Mesenchymal stem cell (in vitro differentiated cells and primary cell): ENCODE results near the gene SLC6A18.

Experiments
- DNase-seq: peaks from one replicate; pipeline ENCODE4 v3.0.0-alpha.2; 2013
- H2AFZ ChIP-seq: one replicate; pipeline ENCODE4 v1.6.1; 2013; ENCODE audit warnings: low read depth, mild to moderate bottlenecking, control low read depth, inconsistent platforms, low read length, moderate library complexity
- H2AK5ac ChIP-seq: 2 replicates; pipeline ENCODE4 v1.6.1; 2013; ENCODE audit warnings: low read length, moderate library complexity, mild to moderate bottlenecking, inconsistent platforms; ENCODE audit not compliant: severe bottlenecking
- H2BK120ac ChIP-seq: one replicate; pipeline ENCODE4 v1.6.1; 2013; ENCODE audit warnings: low read depth, mild to moderate bottlenecking, inconsistent platforms, low read length, moderate library complexity
- H2BK12ac ChIP-seq, 2 experiments: one replicate each; pipeline ENCODE4 v1.6.1; 2013; ENCODE audit warnings: inconsistent platforms in 2 of 2, low read length in 2 of 2, mild to moderate bottlenecking in 2 of 2, moderate library complexity in 2 of 2, control low read depth in 1 of 2
- H2BK15ac ChIP-seq: one replicate; pipeline ENCODE4 v1.6.1; 2013; ENCODE audit warnings: mild to moderate bottlenecking, low read depth, inconsistent platforms; ENCODE audit not compliant: poor library complexity, severe bottlenecking
- H2BK5ac ChIP-seq: 2 replicates; pipeline ENCODE4 v1.6.1; 2013; ENCODE audit warnings: low read depth, mild to moderate bottlenecking, low read length, control low read depth, inconsistent platforms; ENCODE audit not compliant: poor library complexity, severe bottlenecking
- H3K14ac ChIP-seq, 2 experiments: one replicate each; pipeline ENCODE4 v1.6.1; 2013; ENCODE audit warnings: inconsistent platforms in 2 of 2, low read length in 2 of 2, control low read depth in 1 of 2, mild to moderate bottlenecking in 1 of 2, moderate library complexity in 1 of 2
- H3K18ac ChIP-seq, 2 experiments: one replicate each; pipeline ENCODE4 v1.6.1; 2013; ENCODE audit warnings: inconsistent platforms in 2 of 2, low read length in 2 of 2, control low read depth in 1 of 2, low read depth in 1 of 2, mild to moderate bottlenecking in 1 of 2
- H3K23ac ChIP-seq, 2 experiments: one replicate each; pipeline ENCODE4 v1.6.1; 2013; ENCODE audit warnings: inconsistent platforms in 2 of 2, low read length in 2 of 2, mild to moderate bottlenecking in 2 of 2, moderate library complexity in 2 of 2, control low read depth in 1 of 2
- H3K27ac ChIP-seq: 2 replicates; pipeline ENCODE4 v1.5.1; 2013; ENCODE audit warnings: mild to moderate bottlenecking, moderate library complexity, low read length, control low read depth, inconsistent platforms; ENCODE audit not compliant: poor library complexity, severe bottlenecking
- H3K27me3 ChIP-seq, 2 experiments: 2 replicates each; pipeline versions ENCODE4 v1.6.1 to v1.7.0; 2013; ENCODE audit warnings: low read length in 2 of 2, mild to moderate bottlenecking in 2 of 2, moderate library complexity in 2 of 2, control low read depth in 1 of 2, inconsistent platforms in 1 of 2; ENCODE audit not compliant: control insufficient read depth in 1 of 2, insufficient read depth in 1 of 2
- H3K36me3 ChIP-seq, 2 experiments: 2 replicates each; pipeline versions ENCODE4 v1.6.1 to v1.7.0; 2013; ENCODE audit warnings: low read length in 2 of 2, control low read depth in 1 of 2, inconsistent platforms in 1 of 2, low read depth in 1 of 2, mild to moderate bottlenecking in 1 of 2; ENCODE audit not compliant: insufficient read depth in 2 of 2, control insufficient read depth in 1 of 2
- H3K4ac ChIP-seq, 2 experiments: one replicate each; pipeline ENCODE4 v1.6.1; 2013; ENCODE audit warnings: inconsistent platforms in 2 of 2, low read length in 2 of 2, mild to moderate bottlenecking in 2 of 2, moderate library complexity in 2 of 2, control low read depth in 1 of 2, low read depth in 1 of 2
- H3K4me1 ChIP-seq: 2 replicates; pipeline ENCODE4 v1.6.1; 2013; ENCODE audit warnings: low read depth, low read length, control low read depth; ENCODE audit not compliant: control insufficient read depth, insufficient read depth
- H3K4me2 ChIP-seq: 2 replicates; pipeline ENCODE4 v1.6.1; 2013; ENCODE audit warnings: low read length, mild to moderate bottlenecking, inconsistent platforms; ENCODE audit not compliant: poor library complexity, severe bottlenecking
- H3K4me3 ChIP-seq, 2 experiments: 2 replicates each; pipeline versions ENCODE4 v1.5.1 to v1.7.0; 2013; ENCODE audit warnings: low read length in 2 of 2, mild to moderate bottlenecking in 2 of 2, control low read depth in 1 of 2, low read depth in 1 of 2; ENCODE audit not compliant: insufficient read depth in 1 of 2
- H3K79me1 ChIP-seq: replicated peaks from 2 replicates; pipeline ENCODE4 v1.6.1; 2013; ENCODE audit warnings: mild to moderate bottlenecking, control low read depth, low read length, inconsistent platforms; ENCODE audit not compliant: poor library complexity, severe bottlenecking
- H3K9ac ChIP-seq: 2 replicates; pipeline ENCODE4 v1.7.0; 2013; ENCODE audit warnings: mild to moderate bottlenecking, low read length, moderate library complexity
- H3K9me3 ChIP-seq: 2 replicates; pipeline ENCODE4 v1.7.0; 2013; ENCODE audit warnings: mild to moderate bottlenecking, low read length; ENCODE audit not compliant: control insufficient read depth
- H4K8ac ChIP-seq: one replicate; pipeline ENCODE4 v1.6.1; 2013; ENCODE audit warnings: inconsistent platforms, mild to moderate bottlenecking, low read length, moderate library complexity
- H4K91ac ChIP-seq: one replicate; pipeline ENCODE4 v1.6.1; 2013; ENCODE audit warnings: mild to moderate bottlenecking, low read length, inconsistent platforms
- WGBS: methylation state at CpG from one replicate; pipeline ENCODE4 v1.1.7; 2013; ENCODE audit warnings: mixed read lengths; 5-methylcytosine and 5-hydroxymethylcytosine counted together

Gene SLC6A18

GRCh38 chr5:1192971-1193590 is 32.1 kb upstream of the SLC6A18 start:
- no peak overlapping the region for H4K8ac ChIP-seq
- no peak overlapping the region for H2BK5ac ChIP-seq
- H3K36me3 ChIP-seq: no peaks in the 10 kb centered on the region
- no peak overlapping the region for H3K4me2 ChIP-seq
- H3K4ac ChIP-seq: no peak overlapping the region
- no peak overlapping the region for H2AFZ ChIP-seq
- H3K4me1 ChIP-seq: no peaks in the 10 kb centered on the region
- H2BK12ac ChIP-seq: no peak overlapping the region
- H3K27me3 ChIP-seq: peaks cover 0 to 66% of the 10 kb centered on the region in 2 experiments
- H3K9me3 ChIP-seq: peaks cover 3% of the 10 kb centered on the region
- no peak overlapping the region for H2BK120ac ChIP-seq
- no peak overlapping the region for H3K9ac ChIP-seq
- DNase-seq: no peak
- no peak overlapping the region for H3K23ac ChIP-seq
- H3K4me3 ChIP-seq: no peak overlapping the region
- no peak overlapping the region for H3K14ac ChIP-seq
- H2BK15ac ChIP-seq: no peak overlapping the region
- no peak overlapping the region for H3K27ac ChIP-seq
- H3K79me1 ChIP-seq: no peaks in the 10 kb centered on the region
- no peak overlapping the region for H2AK5ac ChIP-seq
- no peak overlapping the region for H3K18ac ChIP-seq
- H4K91ac ChIP-seq: no peak overlapping the region
- 69% methylated on average over 18 of the region's 18 CpGs for WGBS

GRCh38 chr5:1193591-1193985 is 31.6 kb upstream of the SLC6A18 start:
- Histone ChIP-seq H3K27ac (no peak overlapping the region), H3K4ac (no peak overlapping the region), H3K18ac (no peak overlapping the region), H3K9me3 (peaks cover 3% of the 10 kb centered on the region), H3K4me3 (no peak overlapping the region), H2BK120ac (no peak overlapping the region), H3K27me3 (peaks cover 0 to 66% of the 10 kb centered on the region in 2 experiments), H3K4me2 (no peak overlapping the region), H4K91ac (no peak overlapping the region), H4K8ac (no peak overlapping the region), H3K9ac (no peak overlapping the region), H3K79me1 (no peaks in the 10 kb centered on the region), H3K14ac (no peak overlapping the region), H3K4me1 (no peaks in the 10 kb centered on the region), H2BK12ac (no peak overlapping the region), H2AK5ac (no peak overlapping the region), H2BK5ac (no peak overlapping the region), H2BK15ac (no peak overlapping the region), H3K23ac (no peak overlapping the region), H3K36me3 (no peaks in the 10 kb centered on the region), H2AFZ (no peak overlapping the region)
- WGBS: 87% methylated on average over 28 of the region's 28 CpGs
- no peak for DNase-seq

- DNase-seq: no peak
- no peak overlapping the region for H3K4ac ChIP-seq
- no peaks in the 10 kb centered on the region for H3K79me1 ChIP-seq
- H3K9ac ChIP-seq: no peak overlapping the region
- H3K4me3 ChIP-seq: no peak overlapping the region
- no peak overlapping the region for H2BK120ac ChIP-seq
- H2BK5ac ChIP-seq: no peak overlapping the region
- H2BK15ac ChIP-seq: no peak overlapping the region
- peaks cover 6 to 67% of the 10 kb centered on the region in 2 experiments for H3K27me3 ChIP-seq
- no peak overlapping the region for H3K27ac ChIP-seq
- H3K36me3 ChIP-seq: no peaks in the 10 kb centered on the region
- no peak overlapping the region for H2AK5ac ChIP-seq
- 86% methylated on average over 6 of the region's 6 CpGs for WGBS
- H3K14ac ChIP-seq: no peak overlapping the region
- peaks cover 3% of the 10 kb centered on the region for H3K9me3 ChIP-seq
- no peak overlapping the region for H3K23ac ChIP-seq
- no peak overlapping the region for H4K8ac ChIP-seq
- no peak overlapping the region for H4K91ac ChIP-seq
- H3K18ac ChIP-seq: no peak overlapping the region
- H3K4me1 ChIP-seq: no peaks in the 10 kb centered on the region
- H2BK12ac ChIP-seq: no peak overlapping the region
- H3K4me2 ChIP-seq: no peak overlapping the region
- H2AFZ ChIP-seq: no peak overlapping the region
Observed at GRCh38 chr5:1194378-1194777, 30.8 kb upstream of the SLC6A18 start.

- no peak overlapping the region for H3K4ac ChIP-seq
- H3K4me2 ChIP-seq: no peak overlapping the region
- no peaks in the 10 kb centered on the region for H3K4me1 ChIP-seq
- H2BK15ac ChIP-seq: no peak overlapping the region
- H3K23ac ChIP-seq: no peak overlapping the region
- 75% methylated on average over 5 of the region's 5 CpGs for WGBS
- H3K14ac ChIP-seq: peak overlapping the region in 1 of 2 experiments; percentile 62
- H2BK5ac ChIP-seq: no peak overlapping the region
- no peak overlapping the region for H4K91ac ChIP-seq
- H3K9me3 ChIP-seq: peaks cover 3% of the 10 kb centered on the region
- no peak overlapping the region for H3K27ac ChIP-seq
- no peaks in the 10 kb centered on the region for H3K79me1 ChIP-seq
- no peak overlapping the region for H2BK120ac ChIP-seq
- H3K9ac ChIP-seq: no peak overlapping the region
- no peak for DNase-seq
- peaks cover 9 to 67% of the 10 kb centered on the region in 2 experiments for H3K27me3 ChIP-seq
- H3K4me3 ChIP-seq: no peak overlapping the region
- H2AFZ ChIP-seq: no peak overlapping the region
- no peak overlapping the region for H4K8ac ChIP-seq
- no peaks in the 10 kb centered on the region for H3K36me3 ChIP-seq
- no peak overlapping the region for H2AK5ac ChIP-seq
- H2BK12ac ChIP-seq: no peak overlapping the region
- H3K18ac ChIP-seq: no peak overlapping the region
Observed at GRCh38 chr5:1195439-1195838, 29.7 kb upstream of the SLC6A18 start.
